SH-SY5Y (cell line): ENCODE data around the gene OAS1.

ENCODE experiments used
- GATA2 ChIP-seq: IDR thresholded peaks from 2 replicates; pipeline ENCODE4 v1.6.1; 2011; ENCODE audit warnings: mild to moderate bottlenecking, low read depth, low read length
- GATA3 ChIP-seq: IDR thresholded peaks from 2 replicates; pipeline ENCODE4 v1.6.1; 2011; ENCODE audit warnings: low read depth, mild to moderate bottlenecking, low read length, moderate library complexity

DNA sequence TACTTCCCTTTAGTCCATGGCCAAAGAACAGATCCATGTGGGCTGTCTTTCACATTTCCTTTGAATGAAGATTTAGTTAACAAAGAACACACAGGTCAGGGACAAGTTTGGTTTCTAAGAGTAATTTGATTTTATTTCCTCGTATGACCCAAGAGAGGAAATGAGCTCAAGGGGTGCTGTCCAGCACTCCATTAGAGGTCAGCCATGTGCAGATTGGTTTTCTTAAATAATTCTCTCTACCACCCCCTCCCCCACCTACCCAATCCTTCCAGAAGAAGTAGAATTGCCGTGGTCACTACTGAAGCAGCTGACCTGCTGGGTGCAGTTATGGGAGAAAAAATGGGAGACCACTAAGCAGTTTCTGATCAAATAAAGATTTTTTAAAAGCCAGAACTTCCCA, 13.9 kb upstream of the OAS1 start:
- TF ChIP-seq GATA3 (no peak), GATA2 (no peak)
